Measurements from ENCODE around the gene CD300A. TPM values are rescaled to one million over a fixed set of nuclear protein-coding genes. Genes with fewer than 3 reads are reported as not detected.

CD300A gene
- total RNA-seq, 1 experiment from 2014 or later: 0.71 TPM

GRCh38 chr17:74447628-74448159, 18.7 kb upstream of the CD300A start:
- Histone ChIP-seq H3K36me3 (ENCODE audit: control insufficient read depth in 1 of 2, insufficient read depth in 2 of 2, low read length in 2 of 2) (peaks cover 0 to 6% of the 10 kb centered on the region in 2 experiments; a peak in 1 of 4 replicates), H3K9me2 (ENCODE audit: insufficient read depth) (no peaks in the 10 kb centered on the region), H3K27me3 (ENCODE audit: insufficient read depth, low read length) (no peaks in the 10 kb centered on the region), H4K20me1 (ENCODE audit: insufficient read depth) (no peaks in the 10 kb centered on the region), H2AFZ (ENCODE audit: low read depth, low read length, poor library complexity, severe bottlenecking) (no peak overlapping the region), H3K4me3 (replicated peaks in 1 of 2; ENCODE audit: low read depth in 1 of 2, low read length in 2 of 2) (no peak overlapping the region), H3K79me2 (ENCODE audit: insufficient read depth, low read length) (no peaks in the 10 kb centered on the region), H3K4me2 (ENCODE audit: low read length) (no peak overlapping the region), H3K9ac (ENCODE audit: low read length) (no peak overlapping the region), H3K4me1 (ENCODE audit: control insufficient read depth in 1 of 2, insufficient read depth in 2 of 2, low read length in 2 of 2) (peaks cover 18 to 19% of the 10 kb centered on the region in 2 experiments), H3K9me3 (ENCODE audit: control insufficient read depth in 1 of 2, insufficient read depth in 1 of 2, low read depth in 1 of 2, low read length in 2 of 2) (no peaks in the 10 kb centered on the region), H3K27ac (ENCODE audit: low read depth, low read length) (no peak overlapping the region)
- DNase-seq (ENCODE audit: low read depth, low spot score): no peak
- intact Hi-C loops (cut with micrococcal nuclease): no loop called here
- POLR2A ChIA-PET: no interaction called here
- no TSS peak for BruUV-seq (replicated peaks)
- no peak for ATAC-seq
- CTCF ChIA-PET: interaction anchor here (0.9 to 1.1 kb wide), 2 partner anchors 9 to 79 kb away, joined by 4 read pairs; no protein-coding TSS in a partner anchor
- RAD21 ChIA-PET (ENCODE audit: low non-redundant PET in 1 of 2, low total read pairs in 2 of 2, uncharacterized antibody in 2 of 2, unreplicated experiment in 2 of 2): no interaction called here
- TF ChIP-seq, protein P1, sequence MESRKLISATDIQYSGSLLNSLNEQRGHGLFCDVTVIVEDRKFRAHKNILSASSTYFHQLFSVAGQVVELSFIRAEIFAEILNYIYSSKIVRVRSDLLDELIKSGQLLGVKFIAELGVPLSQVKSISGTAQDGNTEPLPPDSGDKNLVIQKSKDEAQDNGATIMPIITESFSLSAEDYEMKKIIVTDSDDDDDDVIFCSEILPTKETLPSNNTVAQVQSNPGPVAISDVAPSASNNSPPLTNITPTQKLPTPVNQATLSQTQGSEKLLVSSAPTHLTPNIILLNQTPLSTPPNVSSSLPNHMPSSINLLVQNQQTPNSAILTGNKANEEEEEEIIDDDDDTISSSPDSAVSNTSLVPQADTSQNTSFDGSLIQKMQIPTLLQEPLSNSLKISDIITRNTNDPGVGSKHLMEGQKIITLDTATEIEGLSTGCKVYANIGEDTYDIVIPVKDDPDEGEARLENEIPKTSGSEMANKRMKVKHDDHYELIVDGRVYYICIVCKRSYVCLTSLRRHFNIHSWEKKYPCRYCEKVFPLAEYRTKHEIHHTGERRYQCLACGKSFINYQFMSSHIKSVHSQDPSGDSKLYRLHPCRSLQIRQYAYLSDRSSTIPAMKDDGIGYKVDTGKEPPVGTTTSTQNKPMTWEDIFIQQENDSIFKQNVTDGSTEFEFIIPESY (IDR thresholded peaks at IDR 0.05; ENCODE audit: extremely low read depth, insufficient replicate concordance, low read length): no peak
- TF ChIP-seq ZFX (IDR thresholded peaks at IDR 0.05): no peak
- TF ChIP-seq MAX (IDR thresholded peaks at IDR 0.05): no peak
- TF ChIP-seq, protein P2, sequence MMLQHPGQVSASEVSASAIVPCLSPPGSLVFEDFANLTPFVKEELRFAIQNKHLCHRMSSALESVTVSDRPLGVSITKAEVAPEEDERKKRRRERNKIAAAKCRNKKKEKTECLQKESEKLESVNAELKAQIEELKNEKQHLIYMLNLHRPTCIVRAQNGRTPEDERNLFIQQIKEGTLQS (IDR thresholded peaks at IDR 0.05): no peak
- TF ChIP-seq SRF (IDR thresholded peaks at IDR 0.05; ENCODE audit: low read depth): no peak
- no peak for TF ChIP-seq RAD21 (IDR thresholded peaks at IDR 0.05; ENCODE audit: low read depth)
- TF ChIP-seq EZH2phosphoT487 (IDR thresholded peaks at IDR 0.05; ENCODE audit: borderline replicate concordance): no peak
- no peak for TF ChIP-seq CBX3 (IDR thresholded peaks at IDR 0.05; ENCODE audit: low read depth)
